HG03108 (cell line): ENCODE measurements around the gene BIK.
"Not testable (repeated sequence)": the region's sequence is repeated elsewhere in the genome, so short reads cannot be mapped to it uniquely, and the experiment has no call there.

ENCODE experiments used
- ATAC-seq: cut with Tn5 transposase; IDR thresholded peaks from one replicate; pipeline ENCODE4 v1.9.1; 2021; ENCODE audit warnings: moderate library complexity; ENCODE audit not compliant: unreplicated experiment

Gene BIK

DNA sequence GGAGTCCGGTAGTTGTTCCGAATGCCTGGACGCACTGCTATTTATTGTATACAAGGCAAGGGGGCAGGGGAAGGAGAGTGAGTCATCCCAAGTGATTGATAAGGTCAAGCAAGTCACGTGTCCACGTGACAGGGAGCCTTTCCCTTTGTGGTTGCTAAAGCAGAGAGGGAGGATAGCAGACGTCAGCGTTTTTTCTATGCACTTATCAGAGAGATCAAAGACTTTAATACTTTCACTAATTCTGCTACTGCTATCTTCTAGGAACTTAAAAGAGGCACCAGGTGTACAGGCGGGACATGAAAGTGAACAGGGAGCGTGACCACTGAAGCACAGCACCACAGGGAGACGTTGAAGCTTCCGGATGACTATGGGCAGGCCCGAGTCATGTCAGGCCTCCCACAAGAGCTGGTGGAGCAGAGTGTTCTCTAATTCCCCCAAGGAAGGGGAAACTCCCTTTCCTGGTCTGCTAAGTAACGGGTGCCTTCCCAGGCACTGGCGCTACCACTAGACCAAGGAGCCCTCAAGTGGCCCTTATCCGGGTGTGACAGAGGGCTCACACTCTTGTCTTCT is 6.4 kb upstream of the BIK start:
- ATAC-seq = not testable (repeated sequence)

DNA sequence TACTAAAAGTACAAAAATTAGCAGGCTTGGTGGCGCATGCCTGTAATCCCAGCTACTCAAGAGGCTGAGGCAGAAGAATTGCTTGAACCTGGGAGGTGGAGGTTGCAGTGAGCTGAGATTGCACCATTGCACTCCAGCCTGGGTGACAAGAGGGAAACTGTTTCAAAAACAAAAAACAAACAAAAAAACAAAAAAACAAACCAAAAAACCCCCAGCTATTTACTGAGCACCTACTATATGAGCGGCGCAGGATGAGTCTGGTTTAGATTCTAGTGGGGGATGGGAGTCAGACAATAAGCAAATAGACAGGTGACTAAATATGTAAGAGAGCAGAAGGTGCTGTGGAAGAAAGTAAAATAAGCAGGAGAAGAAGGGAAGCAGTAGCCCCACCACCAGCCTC is 5.6 kb upstream of the BIK start:
- not testable (repeated sequence) for ATAC-seq

DNA sequence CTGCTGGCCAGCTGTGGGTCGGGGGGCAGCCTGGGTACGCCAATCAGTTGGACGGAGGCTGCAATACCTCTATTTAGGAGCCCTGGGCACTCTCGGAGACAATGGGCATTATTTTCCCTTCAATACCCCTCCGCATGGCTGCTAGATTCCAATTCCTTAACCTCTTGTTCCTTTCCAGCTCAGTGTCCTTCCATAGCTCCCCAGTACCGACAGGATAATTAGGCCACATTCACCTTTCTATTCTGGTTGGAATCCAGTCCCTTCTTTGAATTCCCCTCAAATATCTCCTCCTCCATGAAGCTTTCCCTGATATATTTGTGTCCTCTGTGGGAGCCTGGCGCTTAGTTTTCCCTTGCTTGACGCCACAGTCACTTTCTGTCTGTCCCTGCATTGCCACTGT is 4.2 kb upstream of the BIK start:
- no peak for ATAC-seq

DNA sequence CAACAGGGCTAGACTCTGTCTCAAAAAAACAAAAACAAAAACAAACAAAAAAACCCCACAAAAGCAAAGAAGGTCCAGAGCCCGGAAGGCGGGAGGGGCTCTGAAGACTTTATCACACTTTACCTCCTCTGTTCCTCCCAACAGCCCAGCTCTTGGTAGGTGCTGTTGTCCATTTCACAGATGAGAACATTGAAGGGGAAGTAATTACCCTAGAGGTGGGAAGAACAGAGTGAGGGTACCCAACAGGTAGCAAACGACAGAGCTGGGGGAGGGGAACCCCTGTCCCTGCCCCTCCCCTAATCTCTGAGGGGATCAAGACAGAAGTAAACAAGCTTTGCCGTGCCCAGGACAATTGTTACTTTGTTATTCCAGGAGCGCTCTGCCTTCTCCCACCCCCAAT is 1.0 kb upstream of the BIK start:
- ATAC-seq = no peak

DNA sequence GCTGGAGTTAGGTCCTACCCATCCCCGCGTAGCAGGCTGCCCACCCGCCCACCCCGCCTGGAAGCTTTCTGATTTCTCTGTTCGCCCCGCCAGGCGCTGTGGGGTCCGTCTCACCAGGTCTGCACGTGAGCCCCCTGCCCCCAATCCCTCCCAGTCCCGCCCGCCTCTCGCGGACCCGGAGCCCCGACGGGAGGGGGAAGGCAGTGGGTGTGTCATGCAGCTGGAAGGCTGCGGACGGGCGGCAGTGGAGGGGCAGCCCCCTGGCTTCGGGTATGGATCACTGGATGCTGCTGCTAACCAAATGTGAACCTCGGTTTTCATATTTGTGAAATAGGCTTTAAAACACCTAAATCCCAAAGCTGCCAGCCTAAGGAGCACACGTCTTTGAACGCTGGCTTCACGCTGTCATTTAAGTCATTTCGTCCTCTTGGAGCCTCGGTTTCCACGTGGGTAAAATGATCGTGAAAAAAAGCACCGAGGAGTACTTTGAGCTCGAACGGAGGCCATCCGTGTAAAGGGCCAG is 568 bp upstream of the BIK start:
- ATAC-seq = no peak

DNA sequence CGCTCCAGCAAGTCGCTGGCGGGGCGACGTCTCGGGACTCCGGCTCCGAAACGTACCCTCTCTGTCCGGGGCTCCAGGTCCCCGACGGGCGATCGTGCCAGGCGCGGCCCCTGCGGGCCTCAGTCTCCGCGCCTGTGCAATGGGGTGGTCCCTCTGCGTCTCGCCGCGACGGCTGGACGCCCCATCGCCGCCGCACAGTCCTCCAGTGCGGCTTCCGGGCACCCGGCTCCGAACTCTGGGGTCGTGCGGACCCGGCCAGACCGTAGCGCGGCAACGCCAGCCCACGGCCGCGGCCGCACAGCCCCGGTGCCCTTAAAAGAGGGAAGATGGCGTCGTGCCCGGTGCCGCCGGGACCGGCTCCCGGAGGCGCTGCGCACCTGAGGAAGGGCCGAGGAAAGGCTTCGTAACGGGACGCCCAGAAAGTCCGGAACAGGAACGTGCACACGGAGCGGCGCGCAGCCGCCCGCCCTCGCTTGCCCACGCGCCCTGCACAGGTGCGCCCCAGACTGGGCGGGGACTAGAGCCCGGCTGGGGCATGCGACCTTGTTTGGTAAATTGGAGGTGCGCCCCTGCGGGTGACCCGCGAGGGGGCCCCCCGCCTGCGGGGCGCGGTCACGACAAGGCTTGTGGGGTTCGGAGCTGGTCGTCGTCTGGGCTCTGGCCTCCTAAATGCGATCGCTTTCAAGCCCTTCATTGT is 525 bp downstream of the BIK start:
- ATAC-seq = no peak

DNA sequence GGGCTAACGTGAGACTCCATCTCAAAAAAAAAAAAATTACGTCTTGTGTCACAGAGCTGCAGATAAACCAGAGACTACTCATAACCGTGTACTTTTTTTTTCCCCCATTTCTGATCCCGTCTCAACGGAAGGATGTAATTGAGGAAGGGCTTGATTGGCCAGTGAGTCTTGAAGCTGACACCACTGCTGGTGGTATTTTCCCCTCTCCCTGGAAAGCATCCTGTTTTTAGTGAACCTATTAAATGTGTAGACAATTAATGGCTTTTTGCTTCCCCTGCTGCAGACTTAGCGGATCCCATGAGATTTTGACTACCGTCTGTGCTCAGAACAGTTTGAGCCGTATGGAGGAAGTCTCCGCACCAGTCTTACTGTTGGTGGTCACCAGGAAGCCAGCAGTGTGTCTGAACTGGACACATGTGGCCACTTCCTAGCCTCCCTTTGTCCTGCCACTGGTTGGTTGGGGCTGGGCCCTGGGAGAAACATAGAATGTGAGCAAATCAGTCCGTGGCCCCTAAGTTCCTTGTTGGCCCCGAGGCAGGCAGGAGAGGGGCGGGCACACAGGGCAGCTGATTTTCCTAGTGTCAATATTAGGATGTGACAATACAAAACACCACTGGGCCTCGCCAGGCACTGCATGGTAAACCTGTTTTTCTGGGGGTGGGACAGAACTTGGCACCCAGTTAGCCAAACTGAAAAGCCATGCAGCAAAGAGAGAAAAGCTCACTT is 3.1 kb downstream of the BIK start:
- no peak for ATAC-seq

DNA sequence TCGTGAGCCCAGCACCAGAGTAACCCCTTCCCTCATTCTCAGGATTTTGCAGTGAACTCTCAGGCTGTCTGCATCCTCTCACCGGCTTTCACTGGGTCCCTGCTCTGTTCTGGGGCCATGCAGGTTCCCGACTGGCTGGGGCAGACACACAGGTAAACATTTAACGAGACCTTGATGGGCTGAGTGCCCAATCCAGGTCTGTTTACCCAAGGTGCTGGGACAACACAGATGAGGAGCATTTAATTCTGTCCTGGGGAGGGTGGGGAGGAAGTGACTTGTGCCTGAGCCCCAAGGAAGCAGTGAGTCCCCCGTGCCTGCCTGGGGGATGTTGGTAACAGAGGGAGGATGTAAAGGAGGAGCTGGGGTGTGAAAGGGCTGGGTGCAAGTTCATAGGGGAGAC is 4.4 kb downstream of the BIK start:
- ATAC-seq = no peak

DNA sequence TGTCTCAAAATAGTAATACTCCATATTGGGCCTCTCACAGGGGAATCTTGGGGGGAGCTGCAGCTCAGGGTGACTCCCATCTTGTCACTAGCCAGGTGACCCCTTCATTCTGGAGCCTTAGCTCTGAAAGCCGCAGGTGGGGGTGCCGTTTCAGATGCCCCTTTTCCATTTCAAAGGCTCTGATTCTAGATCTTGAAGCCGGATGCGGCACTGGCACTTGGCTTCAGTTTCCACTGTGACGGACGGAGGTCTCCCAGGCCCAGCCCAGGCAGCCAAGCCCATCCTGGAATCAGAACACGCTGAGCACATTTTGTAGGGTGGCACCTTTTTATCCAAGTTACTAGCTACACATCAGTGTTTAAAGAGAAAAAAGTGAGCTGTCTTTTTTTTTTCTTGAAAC is 6.4 kb downstream of the BIK start:
- ATAC-seq = no peak

DNA sequence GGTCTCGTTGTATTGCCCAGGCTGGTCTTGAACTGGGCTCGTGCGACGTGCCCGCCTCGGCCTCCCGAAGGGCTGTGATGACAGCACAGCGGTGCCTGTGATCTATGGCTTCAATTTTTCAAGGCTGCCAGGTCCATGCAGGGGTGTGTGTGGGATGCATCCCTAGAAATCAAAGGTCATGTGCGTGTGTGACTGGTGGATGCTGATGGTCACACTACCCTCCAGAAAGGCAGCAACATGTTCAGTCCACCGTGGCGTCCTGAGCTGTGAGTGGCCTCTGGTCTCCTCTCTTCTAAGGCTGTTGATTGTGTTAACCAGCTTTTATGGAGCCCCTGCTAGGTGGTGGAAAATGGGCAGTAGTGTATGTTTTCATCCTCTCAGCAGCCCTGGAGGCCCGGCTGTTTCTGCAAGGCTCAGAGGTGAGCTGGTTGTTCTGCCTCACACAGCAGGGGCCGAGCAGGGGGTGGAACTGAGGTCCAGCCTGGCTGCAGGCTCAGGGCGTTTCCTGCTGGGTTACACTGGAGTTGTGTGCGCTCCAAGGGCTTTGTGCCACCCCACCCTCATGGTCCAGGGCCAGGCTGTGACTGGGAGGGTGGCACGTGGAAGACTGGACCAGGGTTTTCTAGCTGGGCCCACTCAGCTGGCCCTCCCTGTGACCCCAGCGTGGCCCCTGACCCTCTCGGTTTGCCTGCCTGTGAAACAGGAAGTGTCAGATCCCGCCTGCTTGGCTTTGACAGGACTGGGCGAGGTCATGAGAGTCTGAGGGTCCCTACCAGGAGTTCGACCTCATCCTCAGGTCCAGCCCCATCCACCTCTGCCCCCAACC is 7.7 kb downstream of the BIK start:
- no peak for ATAC-seq

DNA sequence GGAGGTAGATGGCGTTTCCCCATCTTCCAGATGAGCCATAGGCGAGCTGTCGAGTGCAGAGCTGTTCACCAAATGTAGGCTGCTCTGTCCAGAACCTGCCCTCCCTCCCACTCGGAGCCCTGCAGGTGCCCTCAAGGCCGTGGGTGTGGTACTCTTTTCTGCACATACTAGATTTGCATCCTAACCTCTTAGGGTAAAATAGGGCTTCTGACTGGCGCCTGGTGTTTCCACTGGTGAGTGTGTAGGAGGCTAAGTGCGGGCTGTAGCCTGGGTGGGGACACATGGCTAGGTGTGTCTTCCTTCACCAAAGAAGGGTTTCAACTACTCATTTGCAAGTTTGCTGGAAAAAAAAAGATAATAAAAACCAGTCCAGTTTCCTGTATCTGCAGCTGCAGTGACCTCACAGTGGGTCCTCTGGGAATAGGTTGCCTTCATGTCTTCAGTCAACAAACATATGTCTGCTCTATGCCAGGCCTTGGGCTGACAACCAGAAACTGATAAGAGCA is 8.5 kb downstream of the BIK start:
- no peak for ATAC-seq

DNA sequence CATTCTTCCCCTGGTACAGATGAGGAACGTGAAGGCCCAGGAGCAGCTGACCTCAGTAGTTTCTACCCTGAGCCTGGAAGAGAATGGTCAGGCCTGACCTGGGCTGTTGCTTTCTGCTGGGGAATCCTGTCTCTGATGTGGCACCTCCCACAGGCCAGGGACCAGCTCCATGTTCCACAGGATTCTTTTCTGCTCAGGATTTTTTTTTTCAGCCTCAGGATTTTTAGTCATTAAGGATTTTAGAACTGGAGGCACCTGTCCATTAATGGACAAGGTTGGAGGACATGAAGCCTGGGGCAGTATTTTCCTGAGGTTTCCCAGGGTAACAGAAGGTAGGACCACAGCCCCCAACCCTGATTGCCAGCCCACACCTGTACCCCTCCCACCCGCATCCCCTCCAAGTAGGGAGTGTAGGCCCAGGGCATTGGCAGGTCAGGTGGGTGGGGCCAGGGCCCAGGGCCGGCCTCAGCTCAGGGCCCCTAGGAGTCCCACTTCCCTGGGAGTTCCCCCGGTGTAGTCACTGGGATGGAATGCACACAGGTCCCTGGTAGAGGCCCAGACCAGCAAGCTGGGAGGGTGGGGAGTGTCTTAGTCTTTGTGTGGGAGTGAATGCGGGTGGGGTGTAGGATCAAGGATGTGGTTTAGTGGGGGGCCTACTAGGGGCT is 16.1 kb downstream of the BIK start:
- no peak for ATAC-seq

DNA sequence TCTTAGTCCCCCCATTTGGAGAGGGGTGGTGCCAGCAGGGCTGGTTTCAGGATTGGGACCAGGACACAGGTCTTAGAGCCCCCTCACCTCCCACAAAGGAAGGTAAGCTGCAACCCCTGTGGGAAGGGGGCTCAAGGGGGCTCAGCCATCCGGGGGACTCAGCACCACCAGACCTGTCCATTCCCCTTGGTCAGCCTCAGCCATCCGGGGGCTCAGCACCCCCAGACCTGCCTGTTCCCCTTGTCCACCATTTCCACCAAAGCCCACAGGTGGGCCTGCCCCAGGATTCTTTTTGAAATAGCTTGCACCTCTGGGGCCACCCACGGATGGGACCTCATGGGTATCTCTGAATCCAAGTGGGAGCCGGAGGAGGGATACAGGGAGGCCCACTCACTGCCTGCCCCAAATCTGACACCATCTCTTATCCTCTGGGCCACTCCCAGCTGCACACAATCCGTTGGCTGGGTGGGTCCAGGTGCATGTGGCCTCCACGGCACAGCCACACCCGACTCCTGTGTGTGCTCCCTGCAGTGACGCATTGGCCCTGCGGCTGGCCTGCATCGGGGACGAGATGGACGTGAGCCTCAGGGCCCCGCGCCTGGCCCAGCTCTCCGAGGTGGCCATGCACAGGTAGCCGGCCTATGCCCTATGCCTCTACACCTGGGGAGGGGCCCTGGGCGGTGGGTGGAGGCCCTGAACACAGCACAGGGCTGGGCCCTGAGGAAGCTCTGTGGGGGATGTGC is 16.8 kb downstream of the BIK start:
- no peak for ATAC-seq

DNA sequence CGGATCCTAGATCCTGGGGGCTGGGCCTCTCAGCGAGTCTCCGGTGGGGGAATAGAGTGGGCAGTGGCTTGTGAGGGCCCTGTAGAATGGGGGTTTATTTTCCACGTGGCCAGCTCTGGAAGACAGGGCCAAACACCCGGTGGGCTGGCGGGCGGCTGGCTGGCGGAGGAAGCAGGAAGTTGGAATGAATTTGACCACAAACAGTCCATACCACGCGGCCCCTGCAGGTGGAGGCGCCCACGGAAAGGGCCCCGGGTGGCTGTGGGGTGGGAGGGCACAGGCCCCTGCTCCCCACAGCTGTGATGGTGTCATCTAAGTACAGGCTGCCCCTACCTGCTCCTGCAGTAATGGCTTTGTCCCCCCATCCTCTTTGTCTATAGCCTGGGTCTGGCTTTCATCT is 17.6 kb downstream of the BIK start:
- no peak for ATAC-seq

DNA sequence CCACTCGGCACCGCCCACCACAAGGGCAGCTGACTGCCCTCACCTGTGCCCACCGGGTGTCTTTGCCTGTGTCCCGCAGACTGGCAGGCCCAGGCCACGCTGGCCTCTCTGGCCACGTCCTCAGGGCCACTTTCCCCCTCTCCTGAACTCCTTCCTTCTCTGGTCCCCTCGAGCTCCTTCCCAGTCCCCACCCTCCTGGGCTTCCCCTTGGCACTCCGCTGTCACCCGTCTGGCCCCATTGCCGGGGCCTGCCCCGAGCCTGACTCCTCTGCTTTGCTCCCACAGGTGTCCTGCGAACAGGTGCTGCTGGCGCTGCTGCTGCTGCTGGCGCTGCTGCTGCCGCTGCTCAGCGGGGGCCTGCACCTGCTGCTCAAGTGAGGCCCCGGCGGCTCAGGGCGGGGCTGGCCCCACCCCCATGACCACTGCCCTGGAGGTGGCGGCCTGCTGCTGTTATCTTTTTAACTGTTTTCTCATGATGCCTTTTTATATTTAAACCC is 18.4 kb downstream of the BIK start:
- ATAC-seq = no peak

DNA sequence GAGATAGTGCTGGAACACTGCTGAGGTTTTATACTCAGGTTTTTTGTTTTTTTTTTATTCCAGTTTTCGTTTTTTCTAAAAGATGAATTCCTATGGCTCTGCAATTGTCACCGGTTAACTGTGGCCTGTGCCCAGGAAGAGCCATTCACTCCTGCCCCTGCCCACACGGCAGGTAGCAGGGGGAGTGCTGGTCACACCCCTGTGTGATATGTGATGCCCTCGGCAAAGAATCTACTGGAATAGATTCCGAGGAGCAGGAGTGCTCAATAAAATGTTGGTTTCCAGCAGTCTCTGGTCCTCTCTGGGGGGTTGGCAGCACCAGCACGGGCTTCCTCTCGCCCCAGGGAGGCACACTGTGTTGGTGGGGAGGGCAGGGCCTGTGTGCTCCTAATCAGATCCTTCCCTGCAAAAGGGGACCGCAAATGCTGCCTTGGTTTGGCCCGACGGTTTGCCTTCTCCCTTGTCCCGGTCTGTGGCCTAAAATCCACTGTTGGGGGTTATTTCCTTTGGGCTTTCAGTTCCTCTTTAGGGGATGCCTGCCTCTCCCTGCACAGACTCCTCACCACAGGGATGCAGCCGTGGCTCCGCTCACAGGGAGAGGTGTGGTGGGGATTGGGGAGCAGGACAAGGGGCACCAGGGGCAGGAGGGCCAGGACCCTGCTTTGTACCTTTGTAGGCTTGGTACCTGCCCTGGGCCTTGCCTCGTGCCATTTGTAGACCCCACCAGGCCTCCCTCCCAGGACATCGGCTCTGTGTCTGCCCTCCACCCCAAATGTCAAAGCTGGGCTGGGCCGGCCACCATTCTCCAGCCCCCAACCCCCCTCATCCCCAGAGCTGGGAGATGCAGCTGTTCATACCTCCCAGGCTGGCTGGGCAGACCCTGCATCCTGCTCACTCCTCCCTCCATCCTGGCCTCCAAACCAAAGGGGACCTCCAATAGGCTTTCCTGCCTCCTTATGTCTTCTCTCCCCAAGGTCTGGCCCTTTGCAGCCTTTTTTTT is 19.2 kb downstream of the BIK start:
- ATAC-seq = no peak

DNA sequence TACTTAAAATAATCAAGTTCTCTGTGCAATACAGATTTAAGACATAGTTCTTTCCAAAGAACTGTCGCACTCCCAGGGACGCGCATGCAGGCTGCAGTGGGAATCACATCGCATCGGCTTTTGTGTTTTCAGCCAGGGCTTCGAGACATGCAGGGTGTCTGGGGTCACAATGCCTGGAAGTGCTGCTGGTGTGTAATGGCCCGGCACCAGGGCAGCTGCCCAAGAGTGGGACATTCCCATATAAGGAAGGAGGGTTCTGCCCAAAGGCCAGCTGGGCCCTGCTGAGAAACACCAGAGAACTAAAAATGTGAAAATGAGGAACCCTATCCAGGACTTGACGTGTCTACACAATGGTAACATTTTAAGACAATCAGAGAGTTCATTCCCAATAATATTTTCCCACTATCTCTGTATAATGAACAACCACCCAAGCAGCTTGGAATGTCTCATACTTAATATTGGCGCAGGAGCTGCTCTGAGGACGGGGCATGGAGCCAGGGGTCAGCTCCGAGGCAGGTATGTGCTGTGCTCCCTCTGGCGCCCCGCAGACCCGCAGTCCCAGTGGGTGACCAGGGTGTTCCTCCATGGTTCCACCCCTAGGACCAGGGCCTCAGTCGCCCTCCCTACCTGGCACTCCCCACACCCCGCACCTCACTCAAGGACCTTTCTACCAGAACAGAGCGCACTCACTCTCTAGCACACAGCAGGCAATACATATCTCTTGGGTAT is 21.4 kb downstream of the BIK start:
- ATAC-seq = no peak

DNA sequence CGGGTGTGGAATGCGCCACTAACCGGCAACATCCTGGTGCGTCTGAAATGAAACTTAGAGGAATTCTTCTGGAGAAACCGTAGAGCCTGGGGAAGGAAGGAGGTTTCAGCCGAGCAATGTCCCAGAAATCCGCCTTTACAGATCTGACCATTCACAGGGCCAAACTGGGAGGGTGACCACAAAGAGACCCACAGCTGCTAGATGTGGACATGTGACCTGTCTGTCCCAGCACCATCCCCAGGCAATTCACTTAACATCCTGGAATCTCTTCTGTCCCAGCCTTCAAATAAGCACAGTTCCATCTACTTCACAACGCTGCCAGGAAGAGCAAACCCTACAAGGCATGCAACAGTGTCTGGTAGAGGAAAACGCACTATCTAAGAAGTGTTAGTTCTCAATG is 22.9 kb downstream of the BIK start:
- ATAC-seq = no peak
